H1 (cell line): ENCODE data around the gene ACTRT1. TPM values are rescaled to one million over a fixed set of nuclear protein-coding genes. Genes with fewer than 3 reads are reported as not detected.

Source experiments
- ASH2L ChIP-seq: fragments of 200-600, 300-600 bp; sonication (generic); IDR thresholded peaks from one replicate; pipeline ENCODE4 v1.7.1; 2017; ENCODE audit warnings: low read length
- CHD1 ChIP-seq: IDR thresholded peaks from 2 replicates; pipeline ENCODE4 v1.6.1; 2012; ENCODE audit warnings: low read depth, low read length, improper control_type of control experiment
- HDAC2 ChIP-seq, 2 experiments: fragments of 300-600 bp in 1 of 2; sonication (generic) in 1 of 2; IDR thresholded peaks; 2 replicates each; pipeline ENCODE4 v1.6.1; 2011 to 2012; ENCODE audit warnings: low read depth in 2 of 2, low read length in 2 of 2, mild to moderate bottlenecking in 2 of 2, moderate library complexity in 2 of 2, borderline replicate concordance in 1 of 2, inconsistent platforms in 1 of 2
- HDAC6 ChIP-seq: IDR thresholded peaks from one replicate; pipeline ENCODE4 v1.7.1; 2012; ENCODE audit warnings: low read depth, mild to moderate bottlenecking, inconsistent platforms, low read length, moderate library complexity
- MAX ChIP-seq: IDR thresholded peaks from 2 replicates; pipeline ENCODE4 v1.6.1; 2012; ENCODE audit warnings: inconsistent platforms
- RAD21 ChIP-seq, 2 experiments: IDR thresholded peaks in 1 of 2; conservative IDR thresholded peaks in 1 of 2; 2 replicates each; pipeline ENCODE4 v1.6.1; 2011; ENCODE audit warnings: low read depth in 2 of 2, low read length in 2 of 2, improper control_type of control experiment in 1 of 2, inconsistent platforms in 1 of 2, mild to moderate bottlenecking in 1 of 2, moderate library complexity in 1 of 2
- SIX5 ChIP-seq: IDR thresholded peaks from 2 replicates; pipeline ENCODE4 v1.6.1; 2011; ENCODE audit warnings: mild to moderate bottlenecking, low read depth, low read length
- polyA plus RNA-seq, 7 experiments: library from polyadenylated mRNA; depleted of rRNA in 3 of 7; stranded (reverse) in 5 of 7; unstranded in 2 of 7; fragments of >200 nt in 5 of 7; fragments of 200-250 nt in 2 of 7; gene quantifications; 1 replicate in 5 of 7; 2 replicates in 1 of 7; 4 replicates in 1 of 7; pipeline versions ENCODE4 v1.2.1 to v1.2.3, GENCODE V29; 2011 to 2013; ENCODE audit warnings: missing spikeins in 2 of 7, mixed read lengths in 2 of 7
- total RNA-seq: library from RNA; stranded (reverse); fragmentation: NEBNext Ultra II Directional; extraction: Animal tissue kit (Norgen Biotek cat#: 25700); gene quantifications from 2 replicates; pipeline ENCODE4 v1.2.1, GENCODE V29; 2021
- TF ChIP-seq, protein P1 (sequence below), 3 experiments: IDR thresholded peaks; 1 replicate in 2 of 3; 2 replicates in 1 of 3; pipeline versions ENCODE4 v1.5.1 to v1.6.1; 2011; ENCODE audit warnings: low read length in 3 of 3, mild to moderate bottlenecking in 3 of 3, inconsistent platforms in 2 of 3, low read depth in 1 of 3, moderate library complexity in 1 of 3; ENCODE audit not compliant: insufficient read depth in 1 of 3; ENCODE audit errors: control extremely low read depth in 1 of 3

ACTRT1 gene
- total and polyA plus RNA-seq, 2 of the 8 experiments (the other 6 are each of a cell fraction or from before 2014, with no cell fraction given): 0.08 TPM; not detected in 1

DNA sequence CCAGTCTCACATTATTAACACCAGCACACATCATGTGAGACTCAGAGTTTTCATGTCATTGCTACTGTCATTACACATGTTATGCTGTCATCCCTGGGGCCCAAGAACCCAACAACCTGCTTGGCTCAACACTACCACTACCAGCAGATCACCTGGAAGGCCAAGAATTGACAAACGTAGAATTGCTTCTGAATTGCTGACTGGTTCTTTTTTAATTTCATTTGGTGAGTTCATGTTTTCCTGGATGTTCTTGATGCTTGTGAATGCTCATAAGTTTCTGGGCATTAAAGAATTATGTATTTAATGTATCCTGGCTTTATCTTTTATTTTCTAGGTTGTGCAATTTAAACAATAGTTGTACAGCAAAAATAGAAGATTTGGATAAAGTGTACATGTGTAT, 40.2 kb downstream of the ACTRT1 start (continued):
- TF ChIP-seq, protein P1, sequence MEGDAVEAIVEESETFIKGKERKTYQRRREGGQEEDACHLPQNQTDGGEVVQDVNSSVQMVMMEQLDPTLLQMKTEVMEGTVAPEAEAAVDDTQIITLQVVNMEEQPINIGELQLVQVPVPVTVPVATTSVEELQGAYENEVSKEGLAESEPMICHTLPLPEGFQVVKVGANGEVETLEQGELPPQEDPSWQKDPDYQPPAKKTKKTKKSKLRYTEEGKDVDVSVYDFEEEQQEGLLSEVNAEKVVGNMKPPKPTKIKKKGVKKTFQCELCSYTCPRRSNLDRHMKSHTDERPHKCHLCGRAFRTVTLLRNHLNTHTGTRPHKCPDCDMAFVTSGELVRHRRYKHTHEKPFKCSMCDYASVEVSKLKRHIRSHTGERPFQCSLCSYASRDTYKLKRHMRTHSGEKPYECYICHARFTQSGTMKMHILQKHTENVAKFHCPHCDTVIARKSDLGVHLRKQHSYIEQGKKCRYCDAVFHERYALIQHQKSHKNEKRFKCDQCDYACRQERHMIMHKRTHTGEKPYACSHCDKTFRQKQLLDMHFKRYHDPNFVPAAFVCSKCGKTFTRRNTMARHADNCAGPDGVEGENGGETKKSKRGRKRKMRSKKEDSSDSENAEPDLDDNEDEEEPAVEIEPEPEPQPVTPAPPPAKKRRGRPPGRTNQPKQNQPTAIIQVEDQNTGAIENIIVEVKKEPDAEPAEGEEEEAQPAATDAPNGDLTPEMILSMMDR (IDR thresholded peaks at IDR 0.05; ENCODE audit: control extremely low read depth in 1 of 3, insufficient read depth in 1 of 3, low read depth in 1 of 3, low read length in 3 of 3): no peak
- TF ChIP-seq CHD1 (no peak), HDAC6 (no peak), ASH2L (no peak), MAX (no peak), RAD21 (IDR thresholded peaks at IDR 0.05 in 1 of 2, conservative IDR thresholded peaks at IDR 0.05 in 1 of 2; ENCODE audit: low read depth in 2 of 2, low read length in 2 of 2) (no peak), SIX5 (no peak), HDAC2 (IDR thresholded peaks at IDR 0.05; ENCODE audit: borderline replicate concordance in 1 of 2, low read depth in 2 of 2, low read length in 2 of 2) (no peak)
